Cardiac septum (tissue), 1 donor: ENCODE measurements around the gene CEPT1. TPM values are rescaled to one million over a fixed set of nuclear protein-coding genes. Genes with fewer than 3 reads are reported as not detected.
A peak's percentile ranks its signal among the peaks of the same experiment; 100 is the strongest.
"Not testable (repeated sequence)": the region's sequence is repeated elsewhere in the genome, so short reads cannot be mapped to it uniquely, and the experiment has no call there.

Experiments used
- DNase-seq: peaks from one replicate; pipeline ENCODE4 v3.0.0-alpha.2; 2020; ENCODE audit warnings: low spot score
- intact Hi-C: fragments of 100-400 bp; cut with DNase I; formaldehyde crosslinking; loops from one replicate; pipeline ENCODE4 v1.14.0; 2022
- total RNA-seq: library from RNA; stranded (reverse); fragmentation: NEBNext Ultra II Directional; extraction: Animal tissue kit (Norgen Biotek cat#: 25700); gene quantifications from one replicate; pipeline ENCODE4 v1.2.1, GENCODE V29; 2021
- donor health status: DM: no; HTN: no; CAD: no.

The CEPT1 gene
- total RNA-seq, 1 donor from 2014 or later = 14.3 TPM

- intact Hi-C loops = no loop called here
- DNase-seq = peak; percentile 91
Observed at GRCh38 chr1:111204201-111204982, 64.4 kb downstream of the CEPT1 start.

- DNase-seq = no peak
- intact Hi-C loops = no loop called here
Observed at GRCh38 chr1:111204983-111205713, 65.1 kb downstream of the CEPT1 start.

- no peak for DNase-seq
- intact Hi-C loops = no loop called here
Observed at GRCh38 chr1:111205714-111206050, 65.7 kb downstream of the CEPT1 start.

- intact Hi-C loops = no loop called here
- DNase-seq = no peak
Observed at GRCh38 chr1:111208921-111209320, 68.9 kb downstream of the CEPT1 start.

GRCh38 chr1:111209622-111210021 is 69.6 kb downstream of the CEPT1 start:
- DNase-seq = no peak
- intact Hi-C loops = no loop called here

GRCh38 chr1:111211921-111212320 is 71.9 kb downstream of the CEPT1 start:
- no peak for DNase-seq
- intact Hi-C loops = no loop called here

GRCh38 chr1:111212634-111213335 is 72.8 kb downstream of the CEPT1 start:
- DNase-seq = no peak

GRCh38 chr1:111213412-111213811 is 73.4 kb downstream of the CEPT1 start:
- no peak for DNase-seq
- intact Hi-C loops = no loop called here

More at GRCh38 chr1:111212634-111213335, 72.8 kb downstream of the CEPT1 start:
- intact Hi-C loops = no loop called here

- intact Hi-C loops = no loop called here
- DNase-seq = no peak
Observed at GRCh38 chr1:111214074-111214801, 74.2 kb downstream of the CEPT1 start.

GRCh38 chr1:111214884-111215283 is 74.9 kb downstream of the CEPT1 start:
- intact Hi-C loops = no loop called here
- DNase-seq = no peak

- DNase-seq, intact Hi-C loops: not testable (repeated sequence)
Observed at GRCh38 chr1:111215285-111215684, 75.3 kb downstream of the CEPT1 start.

GRCh38 chr1:111216751-111217150 is 76.7 kb downstream of the CEPT1 start:
- DNase-seq = no peak
- intact Hi-C loops = no loop called here

- DNase-seq = no peak
- intact Hi-C loops = no loop called here
Observed at GRCh38 chr1:111217183-111217910, 77.3 kb downstream of the CEPT1 start.

GRCh38 chr1:111218701-111219556 is 78.9 kb downstream of the CEPT1 start:
- intact Hi-C loops = no loop called here
- DNase-seq = no peak

GRCh38 chr1:111219557-111220286 is 79.7 kb downstream of the CEPT1 start:
- DNase-seq = no peak
- intact Hi-C loops = loop anchor here (10.0 kb wide), 2 partner anchors 435 to 545 kb away; no protein-coding TSS in a partner anchor

GRCh38 chr1:111220302-111220890 is 80.4 kb downstream of the CEPT1 start:
- intact Hi-C loops = loop anchor here (10.0 kb wide), 2 partner anchors 434 to 544 kb away; no protein-coding TSS in a partner anchor

GRCh38 chr1:111221276-111221632 is 81.2 kb downstream of the CEPT1 start:
- intact Hi-C loops = loop anchor here (10.0 kb wide), 2 partner anchors 434 to 544 kb away; no protein-coding TSS in a partner anchor

More at GRCh38 chr1:111220302-111220890, 80.4 kb downstream of the CEPT1 start:
- no peak for DNase-seq

More at GRCh38 chr1:111221276-111221632, 81.2 kb downstream of the CEPT1 start:
- DNase-seq = no peak
